Measurements from ENCODE around the gene FAM184A. TPM values are rescaled to one million over a fixed set of nuclear protein-coding genes. Genes with fewer than 3 reads are reported as not detected.
A peak's percentile ranks its signal among the peaks of the same experiment; 100 is the strongest.

FAM184A gene
- total and polyA plus RNA-seq, 8 donors: 1.8 to 6.4 (median 3.0) TPM

- peak in 3 of 6 donors; percentile 25 to 49 (median 34) for DNase-seq
- no peak for FAIRE-seq
- ATAC-seq: peak in 3 of 4 donors; percentile 50 to 72 (median 60)
Observed at GRCh38 chr6:118940770-118941169, 137.7 kb downstream of the FAM184A start.

GRCh38 chr6:118939683-118940082, 138.8 kb downstream of the FAM184A start:
- no peaks in the 10 kb centered on the region for H3K27me3 ChIP-seq
- peaks cover 0 to 8% (median 0%) of the 10 kb centered on the region in 3 donors for H3K4me1 ChIP-seq
- intact Hi-C loops (cut with DNase I): no loop called here
- no peaks in the 10 kb centered on the region for H3K9me3 ChIP-seq
- TF ChIP-seq CTCF (IDR thresholded peaks at IDR 0.05): no peak
- ATAC-seq: no peak
- no peak overlapping the region for H3K4me3 ChIP-seq
- 89 to 97% methylated on average over 1 of the region's 1 CpG for WGBS, 2 donors
- no peak for FAIRE-seq
- no peak overlapping the region for H3K27ac ChIP-seq
- H3K36me3 ChIP-seq: no peaks in the 10 kb centered on the region
- no peak for DNase-seq

More at GRCh38 chr6:118940770-118941169, 137.7 kb downstream of the FAM184A start:
- WGBS, 2 donors: 58 to 93% methylated on average over 2 of the region's 2 CpGs
- H3K27ac ChIP-seq: no peak overlapping the region
- no peaks in the 10 kb centered on the region for H3K9me3 ChIP-seq
- H3K27me3 ChIP-seq: no peaks in the 10 kb centered on the region
- intact Hi-C loops (cut with DNase I): no loop called here
- TF ChIP-seq CTCF (IDR thresholded peaks at IDR 0.05): no peak
- peaks cover 0 to 4% (median 0%) of the 10 kb centered on the region in 3 donors for H3K4me1 ChIP-seq
- no peak overlapping the region for H3K4me3 ChIP-seq
- no peaks in the 10 kb centered on the region for H3K36me3 ChIP-seq

GRCh38 chr6:118935978-118936703, 142.3 kb downstream of the FAM184A start:
- H3K4me1 ChIP-seq: peaks cover 0 to 27% (median 4%) of the 10 kb centered on the region in 3 donors
- TF ChIP-seq CTCF (IDR thresholded peaks at IDR 0.05): no peak
- no peaks in the 10 kb centered on the region for H3K9me3 ChIP-seq
- H3K36me3 ChIP-seq: no peaks in the 10 kb centered on the region
- 62 to 71% methylated on average over 3 of the region's 3 CpGs for WGBS, 2 donors
- H3K27ac ChIP-seq: no peak overlapping the region
- DNase-seq (no peak), ATAC-seq (no peak), FAIRE-seq (no peak)
- no peak overlapping the region for H3K4me3 ChIP-seq
- intact Hi-C loops (cut with DNase I): no loop called here
- no peaks in the 10 kb centered on the region for H3K27me3 ChIP-seq

GRCh38 chr6:118935331-118935668, 143.2 kb downstream of the FAM184A start:
- H3K27ac ChIP-seq: peak overlapping the region; percentile 85 to 95 (median 91)
- 7 to 11% methylated on average over 1 of the region's 1 CpG for WGBS, 2 donors

More at GRCh38 chr6:118935331-118935668, 143.2 kb downstream of the FAM184A start:
- Histone ChIP-seq H3K27me3 (no peaks in the 10 kb centered on the region), H3K4me3 (peak overlapping the region; percentile 55 to 73 (median 63)), H3K9me3 (no peaks in the 10 kb centered on the region), H3K36me3 (no peaks in the 10 kb centered on the region), H3K4me1 (peaks cover 0 to 27% (median 4%) of the 10 kb centered on the region in 3 donors)
- FAIRE-seq (no peak), ATAC-seq (no peak), DNase-seq (no peak)
- intact Hi-C loops (cut with DNase I): no loop called here
- no peak for TF ChIP-seq CTCF (IDR thresholded peaks at IDR 0.05)

Measured in pancreas (tissue), 10 donors.